AG04450 (cell line): ENCODE results near the gene LRP1B. TPM values are rescaled to one million over a fixed set of nuclear protein-coding genes. Genes with fewer than 3 reads are reported as not detected.

Experiments
- CTCF ChIA-PET: fragments of 300-600, 350-600 bp; formaldehyde crosslinking; extraction: SDS; loops from one replicate; lab custom pipeline; 2022; ENCODE audit warnings: antibody characterized with exemption, inconsistent platforms; lab: Charles Lee
- POLR2A ChIA-PET: fragments of 350-600 bp; formaldehyde crosslinking; extraction: SDS; loops from one replicate; lab custom pipeline; 2021; ENCODE audit warnings: antibody characterized with exemption, inconsistent platforms; lab: Yijun Ruan, JAX
- DNase-seq: peaks from one replicate; pipeline ENCODE4 v3.0.0-alpha.2; 2011; ENCODE audit warnings: low read depth, low spot score
- H3K27ac ChIP-seq: one replicate; pipeline ENCODE4 v1.5.1; 2012; ENCODE audit warnings: low read depth, low read length, control low read depth
- H3K27me3 ChIP-seq: one replicate; pipeline ENCODE4 v1.6.0; 2012; ENCODE audit warnings: low read length; ENCODE audit not compliant: control insufficient read depth, insufficient read depth
- H3K4me3 ChIP-seq: 2 replicates; pipeline ENCODE4 v1.5.1; 2011; ENCODE audit warnings: mild to moderate bottlenecking, low read depth, low read length, control low read depth
- H3K9me3 ChIP-seq: 2 replicates; pipeline ENCODE4 v1.5.1; 2012; ENCODE audit warnings: low read length; ENCODE audit not compliant: control insufficient read depth, insufficient read depth
- polyA plus RNA-seq: library from polyadenylated mRNA; depleted of rRNA; stranded (reverse); fragments of >200 nt; gene quantifications from 2 replicates; pipeline ENCODE4 v1.2.3, GENCODE V29; 2011
- TF ChIP-seq, protein P1 (sequence below): IDR thresholded peaks from 2 replicates; pipeline ENCODE4 v1.5.1; 2011; ENCODE audit warnings: low read depth, low read length, control low read depth, inconsistent platforms

LRP1B gene
- polyA plus RNA-seq, 1 experiment = 0.15 TPM

DNA sequence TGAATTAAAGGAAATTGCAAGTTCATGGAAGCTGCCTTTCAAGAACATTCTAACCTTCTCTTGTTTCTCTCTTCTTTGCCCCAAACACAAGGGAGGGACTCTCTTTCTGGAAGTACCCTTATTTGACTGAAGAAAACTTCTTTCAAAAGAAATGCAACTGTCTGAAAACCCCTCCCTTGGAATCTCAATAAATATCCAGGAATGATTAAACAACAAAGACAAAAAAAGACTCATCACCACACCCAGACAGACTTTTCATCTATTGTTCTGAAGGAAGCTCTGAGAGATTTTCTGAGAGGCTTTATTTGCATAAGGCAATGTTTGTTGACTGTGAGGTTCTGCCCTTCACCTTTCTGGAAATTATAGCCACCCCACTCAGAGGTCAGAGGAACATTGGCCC is 1260.9 kb downstream of the LRP1B start:
- TF ChIP-seq, protein P1, sequence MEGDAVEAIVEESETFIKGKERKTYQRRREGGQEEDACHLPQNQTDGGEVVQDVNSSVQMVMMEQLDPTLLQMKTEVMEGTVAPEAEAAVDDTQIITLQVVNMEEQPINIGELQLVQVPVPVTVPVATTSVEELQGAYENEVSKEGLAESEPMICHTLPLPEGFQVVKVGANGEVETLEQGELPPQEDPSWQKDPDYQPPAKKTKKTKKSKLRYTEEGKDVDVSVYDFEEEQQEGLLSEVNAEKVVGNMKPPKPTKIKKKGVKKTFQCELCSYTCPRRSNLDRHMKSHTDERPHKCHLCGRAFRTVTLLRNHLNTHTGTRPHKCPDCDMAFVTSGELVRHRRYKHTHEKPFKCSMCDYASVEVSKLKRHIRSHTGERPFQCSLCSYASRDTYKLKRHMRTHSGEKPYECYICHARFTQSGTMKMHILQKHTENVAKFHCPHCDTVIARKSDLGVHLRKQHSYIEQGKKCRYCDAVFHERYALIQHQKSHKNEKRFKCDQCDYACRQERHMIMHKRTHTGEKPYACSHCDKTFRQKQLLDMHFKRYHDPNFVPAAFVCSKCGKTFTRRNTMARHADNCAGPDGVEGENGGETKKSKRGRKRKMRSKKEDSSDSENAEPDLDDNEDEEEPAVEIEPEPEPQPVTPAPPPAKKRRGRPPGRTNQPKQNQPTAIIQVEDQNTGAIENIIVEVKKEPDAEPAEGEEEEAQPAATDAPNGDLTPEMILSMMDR = no peak
- no peak for DNase-seq
- Histone ChIP-seq H3K27ac (no peak overlapping the region), H3K4me3 (no peak overlapping the region), H3K9me3 (peaks cover 7% of the 10 kb centered on the region; the same call in 1 of the 2 replicates), H3K27me3 (no peaks in the 10 kb centered on the region)
- POLR2A ChIA-PET = no interaction called here
- CTCF ChIA-PET = no interaction called here

DNA sequence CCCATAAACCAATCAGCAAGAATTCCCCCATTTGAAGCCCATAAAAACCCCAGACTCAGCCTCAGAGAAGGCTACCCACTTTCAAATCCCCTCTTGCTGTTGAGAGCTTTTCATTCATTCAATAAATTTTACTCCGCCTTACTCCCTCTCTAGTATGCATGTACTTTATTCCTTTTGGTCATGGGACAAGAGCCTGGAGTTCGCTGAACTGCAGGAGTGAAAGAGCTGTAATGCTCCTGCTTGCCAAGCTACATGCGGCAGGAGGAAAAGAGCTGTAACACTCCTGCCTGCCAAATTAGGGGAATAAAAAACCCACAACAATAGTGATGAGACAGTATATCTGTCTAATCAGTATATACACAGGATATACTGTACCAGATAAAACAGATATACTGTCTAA is 1261.7 kb downstream of the LRP1B start:
- DNase-seq = no peak
- CTCF ChIA-PET = no interaction called here

GRCh38 chr2:140865837-140866236 is 1265.0 kb downstream of the LRP1B start:
- ChIA-PET CTCF (interaction anchor here (0.6 kb wide), 1 partner anchor 1469 kb away, joined by 3 read pairs; no protein-coding TSS in a partner anchor), POLR2A (no interaction called here)
- Histone ChIP-seq H3K27me3 (no peaks in the 10 kb centered on the region), H3K9me3 (peaks cover 3% of the 10 kb centered on the region; the same call in 1 of the 2 replicates), H3K27ac (no peak overlapping the region), H3K4me3 (no peak overlapping the region)
- TF ChIP-seq, protein P1 = no peak
- DNase-seq = no peak

More for the DNA sequence above, 1261.7 kb downstream of the LRP1B start:
- TF ChIP-seq, protein P1 = no peak
- POLR2A ChIA-PET = no interaction called here
- no peak overlapping the region for H3K27ac ChIP-seq
- no peaks in the 10 kb centered on the region for H3K27me3 ChIP-seq
- peaks cover 3% of the 10 kb centered on the region; the same call in 1 of the 2 replicates for H3K9me3 ChIP-seq
- H3K4me3 ChIP-seq = no peak overlapping the region

GRCh38 chr2:140863713-140864112 is 1267.1 kb downstream of the LRP1B start:
- Histone ChIP-seq H3K9me3 (no peaks in the 10 kb centered on the region; the same call in 1 of the 2 replicates), H3K4me3 (no peak overlapping the region), H3K27ac (no peak overlapping the region), H3K27me3 (no peaks in the 10 kb centered on the region)
- POLR2A ChIA-PET = no interaction called here
- peak; percentile 29 for DNase-seq
- CTCF ChIA-PET = interaction anchor here (0.5 to 2.4 kb wide), 24 partner anchors 9 to 1277 kb away, joined by 3 to 14 read pairs (median 4); no protein-coding TSS in a partner anchor
- TF ChIP-seq, protein P1 = peak; percentile 58

DNA sequence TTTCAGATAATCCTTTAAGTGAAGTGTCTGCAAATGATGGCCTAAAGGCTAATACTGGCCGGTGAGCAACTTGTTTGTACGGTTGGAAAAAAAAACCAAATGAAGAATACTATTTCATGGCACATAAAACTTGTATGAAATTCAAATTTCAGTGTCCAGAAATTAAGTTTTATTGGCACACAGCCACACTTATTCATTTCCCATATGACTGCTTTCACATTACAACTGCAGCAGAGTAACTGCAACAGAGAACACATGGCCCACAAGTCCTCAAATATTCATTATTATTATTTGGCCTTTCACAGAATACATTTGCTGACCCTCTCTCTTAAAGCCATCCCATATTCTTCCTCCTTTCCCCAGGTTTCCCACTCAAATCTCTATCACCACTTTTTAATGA is 1268.6 kb downstream of the LRP1B start:
- ChIA-PET CTCF (interaction anchor here (0.9 to 2.3 kb wide), 3 partner anchors 11 to 18 kb away, joined by 3 to 12 read pairs (median 4); no protein-coding TSS in a partner anchor), POLR2A (no interaction called here)
- H3K27me3 ChIP-seq = no peaks in the 10 kb centered on the region
- TF ChIP-seq, protein P1 = no peak
- no peak overlapping the region for H3K27ac ChIP-seq
- DNase-seq = no peak
- H3K9me3 ChIP-seq = no peaks in the 10 kb centered on the region; the same call in 1 of the 2 replicates
- no peak overlapping the region for H3K4me3 ChIP-seq
